ENCODE data around the gene ACOXL. TPM values are rescaled to one million over a fixed set of nuclear protein-coding genes. Genes with fewer than 3 reads are reported as not detected.

ACOXL gene
- total and polyA plus RNA-seq, 10 of the 15 experiments (the other 5 are each of a cell fraction or from before 2014, with no cell fraction given), result 0.05 to 1.3 (median 0.71) TPM

GRCh38 chr2:110752871-110753270 lies 20.5 kb downstream of the ACOXL start:
- in situ Hi-C loops (cut with MboI), result no loop called here
- CTCF ChIA-PET, result interaction anchor here (0.9 to 4.1 kb wide), 2 partner anchors 74 to 114 kb away, joined by 4 to 43 read pairs; partner anchors contain the start of gene BUB1
- WGBS (ENCODE audit: insufficient coverage, insufficient replicate concordance, low lambda C conversion rate, missing lambda C conversion rate), result 43% methylated on average over 2 of the region's 2 CpGs
- TF ChIP-seq EGR1 (IDR thresholded peaks at IDR 0.05; ENCODE audit: borderline replicate concordance in 1 of 2, low read depth in 2 of 2, low read length in 2 of 2) (no peak), MEF2B (IDR thresholded peaks at IDR 0.05; ENCODE audit: partially characterized antibody, poor library complexity, severe bottlenecking) (no peak), E4F1 (IDR thresholded peaks at IDR 0.05; ENCODE audit: borderline replicate concordance, partially characterized antibody) (no peak), BACH1 (IDR thresholded peaks at IDR 0.05; ENCODE audit: borderline replicate concordance) (no peak), KAT2A (conservative IDR thresholded peaks at IDR 0.05; ENCODE audit: control insufficient read depth, low read depth, low read length) (no peak), TCF7 (IDR thresholded peaks at IDR 0.05; ENCODE audit: borderline replicate concordance) (no peak), IRF3 (IDR thresholded peaks at IDR 0.05) (no peak), NFYA (IDR thresholded peaks at IDR 0.05; ENCODE audit: borderline replicate concordance, low read depth, low read length) (no peak), CREB1 (IDR thresholded peaks at IDR 0.05; ENCODE audit: low read depth) (no peak), JUNB (IDR thresholded peaks at IDR 0.05) (no peak), RAD51 (IDR thresholded peaks at IDR 0.05) (no peak)
- TF ChIP-seq, protein P1, sequence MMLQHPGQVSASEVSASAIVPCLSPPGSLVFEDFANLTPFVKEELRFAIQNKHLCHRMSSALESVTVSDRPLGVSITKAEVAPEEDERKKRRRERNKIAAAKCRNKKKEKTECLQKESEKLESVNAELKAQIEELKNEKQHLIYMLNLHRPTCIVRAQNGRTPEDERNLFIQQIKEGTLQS (IDR thresholded peaks at IDR 0.05; ENCODE audit: borderline replicate concordance, extremely low read depth, low read depth, low read length), result no peak
- TF ChIP-seq, protein P2, sequence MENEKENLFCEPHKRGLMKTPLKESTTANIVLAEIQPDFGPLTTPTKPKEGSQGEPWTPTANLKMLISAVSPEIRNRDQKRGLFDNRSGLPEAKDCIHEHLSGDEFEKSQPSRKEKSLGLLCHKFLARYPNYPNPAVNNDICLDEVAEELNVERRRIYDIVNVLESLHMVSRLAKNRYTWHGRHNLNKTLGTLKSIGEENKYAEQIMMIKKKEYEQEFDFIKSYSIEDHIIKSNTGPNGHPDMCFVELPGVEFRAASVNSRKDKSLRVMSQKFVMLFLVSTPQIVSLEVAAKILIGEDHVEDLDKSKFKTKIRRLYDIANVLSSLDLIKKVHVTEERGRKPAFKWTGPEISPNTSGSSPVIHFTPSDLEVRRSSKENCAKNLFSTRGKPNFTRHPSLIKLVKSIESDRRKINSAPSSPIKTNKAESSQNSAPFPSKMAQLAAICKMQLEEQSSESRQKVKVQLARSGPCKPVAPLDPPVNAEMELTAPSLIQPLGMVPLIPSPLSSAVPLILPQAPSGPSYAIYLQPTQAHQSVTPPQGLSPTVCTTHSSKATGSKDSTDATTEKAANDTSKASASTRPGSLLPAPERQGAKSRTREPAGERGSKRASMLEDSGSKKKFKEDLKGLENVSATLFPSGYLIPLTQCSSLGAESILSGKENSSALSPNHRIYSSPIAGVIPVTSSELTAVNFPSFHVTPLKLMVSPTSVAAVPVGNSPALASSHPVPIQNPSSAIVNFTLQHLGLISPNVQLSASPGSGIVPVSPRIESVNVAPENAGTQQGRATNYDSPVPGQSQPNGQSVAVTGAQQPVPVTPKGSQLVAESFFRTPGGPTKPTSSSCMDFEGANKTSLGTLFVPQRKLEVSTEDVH (IDR thresholded peaks at IDR 0.05; ENCODE audit: low read depth, partially characterized antibody), result no peak

More at GRCh38 chr2:110752871-110753270, 20.5 kb downstream of the ACOXL start:
- BruUV-seq (replicated peaks), result no TSS peak
- Histone ChIP-seq H3K4me1 (ENCODE audit: control insufficient read depth, insufficient read depth, low read length) (peaks cover 10% of the 10 kb centered on the region; the same call in 1 of the 2 replicates), H3K27ac (ENCODE audit: control insufficient read depth, insufficient read depth) (no peak overlapping the region), H3K9me3 (replicated peaks; ENCODE audit: control insufficient read depth, insufficient read depth, low read length) (no peaks in the 10 kb centered on the region), H2AFZ (ENCODE audit: control insufficient read depth, low read depth, low read length) (no peak overlapping the region), H3K4me2 (ENCODE audit: control insufficient read depth, insufficient read depth) (no peak overlapping the region), H3K9ac (ENCODE audit: control insufficient read depth, insufficient read depth, low read length) (no peak overlapping the region), H3K27me3 (replicated peaks in 1 of 2; ENCODE audit: control insufficient read depth in 2 of 2, insufficient read depth in 2 of 2, low read length in 1 of 2) (no peaks in the 10 kb centered on the region), H3K79me2 (ENCODE audit: control insufficient read depth, insufficient read depth, low read length) (no peaks in the 10 kb centered on the region), H3K4me3 (no peak overlapping the region), H4K20me1 (ENCODE audit: control insufficient read depth, insufficient read depth) (no peaks in the 10 kb centered on the region), H3K36me3 (ENCODE audit: control insufficient read depth in 2 of 2, insufficient read depth in 2 of 2, low read length in 1 of 2) (no peaks in the 10 kb centered on the region)
- no peak for DNase-seq (ENCODE audit: low read depth, low spot score)
- intact Hi-C loops (cut with micrococcal nuclease; ENCODE audit: unreplicated experiment), result no loop called here
- ChIA-PET SMC1A (ENCODE audit: uncharacterized antibody, unreplicated experiment) (interaction anchor here (0.6 to 15.0 kb wide), 2 partner anchors 60 to 79 kb away, joined by 3 to 251 read pairs; partner anchors contain the start of gene BUB1), POLR2A (no interaction called here), RAD21 (ENCODE audit: unreplicated experiment) (interaction anchor here (4.7 kb wide), 1 partner anchor 76 kb away, joined by 53 read pairs; the partner anchor contains the start of gene BUB1)
- FAIRE-seq, result no peak
- ATAC-seq, result no peak

All from GM12878 (cell line).